Thymus (tissue), 11 donors: ENCODE results near the gene IP6K1. TPM values are rescaled to one million over a fixed set of nuclear protein-coding genes. Genes with fewer than 3 reads are reported as not detected.

Experiments used
- DNase-seq, 9 donors: peaks; one replicate each; pipeline ENCODE4 v3.0.0-alpha.2; 2013; ENCODE audit warnings: low spot score in 9 of 9, low read depth in 6 of 9, missing footprints in 1 of 9
- H3K27ac ChIP-seq, 2 donors: one replicate each; pipeline ENCODE4 v1.5.1; 2013; ENCODE audit warnings: control low read depth in 1 of 2, low read depth in 1 of 2, low read length in 1 of 2, mild to moderate bottlenecking in 1 of 2, moderate library complexity in 1 of 2
- H3K27me3 ChIP-seq, 2 donors: one replicate each; pipeline ENCODE4 v1.5.1; 2013; ENCODE audit warnings: low read length in 1 of 2; ENCODE audit not compliant: control insufficient read depth in 2 of 2, insufficient read depth in 1 of 2
- H3K36me3 ChIP-seq, 2 donors: one replicate each; pipeline ENCODE4 v1.5.1; 2013; ENCODE audit warnings: low read length in 1 of 2, mild to moderate bottlenecking in 1 of 2, moderate library complexity in 1 of 2; ENCODE audit not compliant: control insufficient read depth in 2 of 2, insufficient read depth in 2 of 2
- H3K4me1 ChIP-seq, 2 donors: one replicate each; pipeline ENCODE4 v1.5.1; 2013; ENCODE audit warnings: low read length in 2 of 2; ENCODE audit not compliant: control insufficient read depth in 2 of 2, insufficient read depth in 2 of 2
- H3K4me3 ChIP-seq, 2 donors: one replicate each; pipeline ENCODE4 v1.5.1; 2013; ENCODE audit warnings: low read length in 2 of 2, control low read depth in 1 of 2, mild to moderate bottlenecking in 1 of 2
- H3K9me3 ChIP-seq, 2 donors: one replicate each; pipeline ENCODE4 v1.5.1; 2013; ENCODE audit warnings: low read length in 1 of 2, mild to moderate bottlenecking in 1 of 2; ENCODE audit not compliant: control insufficient read depth in 2 of 2, insufficient read depth in 1 of 2
- WGBS: extraction: QIAGEN DNeasy Blood & Tissue Kit; methylation state at CpG from one replicate; pipeline ENCODE4 v1.1.7; 2013; 5-methylcytosine and 5-hydroxymethylcytosine counted together
- polyA plus RNA-seq: library from polyadenylated mRNA; stranded (reverse); fragments of 200-250 nt; gene quantifications from one replicate; pipeline ENCODE4 v1.2.3, GENCODE V29; 2013
- total RNA-seq: library from RNA; stranded (reverse); fragments of 120-200 nt; gene quantifications from one replicate; pipeline ENCODE4 v1.2.4, GENCODE V29; 2013
- donor health status: healthy.

IP6K1 gene
- total and polyA plus RNA-seq, 2 donors, result 12.2 to 17.2 TPM

DNA sequence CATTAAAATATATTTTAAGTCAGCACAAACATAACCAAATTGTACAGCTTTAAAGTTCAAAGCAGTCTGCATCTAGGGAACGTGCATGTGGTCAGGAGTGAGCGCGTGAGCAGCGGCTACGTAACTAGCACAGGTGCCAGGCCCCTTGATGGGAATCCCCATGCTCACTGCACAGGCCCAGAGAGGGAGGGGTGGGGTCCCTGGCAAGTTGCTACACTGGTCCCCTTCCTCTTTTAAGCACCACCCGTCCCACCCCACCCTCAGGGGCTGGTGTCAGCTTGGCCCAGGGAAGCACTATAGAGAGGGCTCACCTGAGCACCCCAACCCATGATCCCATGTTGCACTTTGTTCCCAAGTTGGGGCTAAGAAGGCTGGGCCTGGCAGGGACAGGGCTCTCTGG lies 61.8 kb downstream of the IP6K1 start:
- H3K27me3 ChIP-seq, result no peaks in the 10 kb centered on the region
- peak overlapping the region in 1 of 2 donors; percentile 83 for H3K27ac ChIP-seq
- peaks cover 47 to 62% of the 10 kb centered on the region in 2 donors for H3K36me3 ChIP-seq
- 20% methylated on average over 6 of the region's 6 CpGs for WGBS
- H3K4me3 ChIP-seq, result peak overlapping the region; percentile 88 to 97
- DNase-seq, result peak in 1 of 9 donors; percentile 39
- peaks cover 11 to 28% of the 10 kb centered on the region in 2 donors for H3K4me1 ChIP-seq
- H3K9me3 ChIP-seq, result no peaks in the 10 kb centered on the region

GRCh38 chr3:49723628-49724551 lies 62.5 kb downstream of the IP6K1 start, which contains the start of gene GMPPB:
Gene GMPPB (minus strand): TSS chr3:49723951. CDS start chr3:49723726, 225 bp downstream.
- under 1% methylated on average over 102 of the region's 102 CpGs for WGBS

DNA sequence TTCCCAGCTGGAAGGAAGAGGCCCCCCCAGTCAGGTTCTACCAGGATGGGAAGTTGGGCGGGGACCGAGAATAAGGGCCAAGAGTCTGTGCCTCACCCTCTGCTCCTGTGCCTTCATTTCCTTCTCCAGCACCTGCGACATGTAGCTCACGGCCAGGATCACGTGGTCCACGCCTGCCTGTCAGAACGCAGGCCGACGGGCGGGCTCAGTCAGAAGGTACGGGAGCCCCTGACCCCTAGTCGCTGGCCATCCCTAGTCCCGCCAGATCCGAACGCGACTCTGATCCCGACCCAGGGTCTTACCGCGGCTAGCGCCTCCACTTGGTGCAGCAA lies 63.1 kb downstream of the IP6K1 start:
- peak overlapping the region; percentile 88 to 97 for H3K4me3 ChIP-seq
- no peaks in the 10 kb centered on the region for H3K9me3 ChIP-seq
- peaks cover 0 to 5% of the 10 kb centered on the region in 2 donors for H3K27me3 ChIP-seq
- under 1% methylated on average over 20 of the region's 20 CpGs for WGBS
- DNase-seq, result peak in 7 of 9 donors; percentile 46 to 81 (median 62)
- peak overlapping the region; percentile 93 to 99 for H3K27ac ChIP-seq
- peaks cover 47 to 59% of the 10 kb centered on the region in 2 donors for H3K36me3 ChIP-seq
- peaks cover 16 to 38% of the 10 kb centered on the region in 2 donors for H3K4me1 ChIP-seq

More at GRCh38 chr3:49723628-49724551, 62.5 kb downstream of the IP6K1 start, which contains the start of gene GMPPB:
- peak within 1 kb of the TSS; percentile 88 to 97 for H3K4me3 ChIP-seq
- H3K4me1 ChIP-seq, result peaks cover 11 to 32% of the 10 kb centered on the region in 2 donors
- H3K27ac ChIP-seq, result peak within 1 kb of the TSS; percentile 93 to 99
- peaks cover 47 to 62% of the 10 kb centered on the region in 2 donors for H3K36me3 ChIP-seq
- no peaks in the 10 kb centered on the region for H3K9me3 ChIP-seq
- peak in 8 of 9 donors; percentile 71 to 93 (median 84) for DNase-seq
- no peaks in the 10 kb centered on the region for H3K27me3 ChIP-seq

- Histone ChIP-seq H3K9me3 (no peaks in the 10 kb centered on the region), H3K27me3 (peaks cover 0 to 6% of the 10 kb centered on the region in 2 donors), H3K4me1 (peaks cover 17 to 40% of the 10 kb centered on the region in 2 donors), H3K27ac (peak overlapping the region; percentile 93 to 99), H3K36me3 (peaks cover 44 to 56% of the 10 kb centered on the region in 2 donors), H3K4me3 (peak overlapping the region; percentile 88 to 97)
- 86% methylated on average over 8 of the region's 8 CpGs for WGBS
- DNase-seq, result no peak
These were observed 63.4 kb downstream of the IP6K1 start for GRCh38 chr3:49722896-49723295.

GRCh38 chr3:49721896-49722781 lies 64.2 kb downstream of the IP6K1 start:
- H3K27ac ChIP-seq, result no peak overlapping the region
- no peak for DNase-seq
- H3K27me3 ChIP-seq, result peaks cover 0 to 6% of the 10 kb centered on the region in 2 donors
- WGBS, result 97% methylated on average over 26 of the region's 26 CpGs
- H3K4me1 ChIP-seq, result peaks cover 17 to 43% of the 10 kb centered on the region in 2 donors
- no peaks in the 10 kb centered on the region for H3K9me3 ChIP-seq
- H3K4me3 ChIP-seq, result no peak overlapping the region
- H3K36me3 ChIP-seq, result peaks cover 37 to 48% of the 10 kb centered on the region in 2 donors

GRCh38 chr3:49721596-49721895 lies 64.8 kb downstream of the IP6K1 start:
- Histone ChIP-seq H3K4me1 (peaks cover 17 to 43% of the 10 kb centered on the region in 2 donors), H3K9me3 (no peaks in the 10 kb centered on the region), H3K36me3 (peaks cover 31 to 45% of the 10 kb centered on the region in 2 donors), H3K27me3 (peaks cover 0 to 6% of the 10 kb centered on the region in 2 donors), H3K4me3 (no peak overlapping the region), H3K27ac (no peak overlapping the region)
- no peak for DNase-seq
- 97% methylated on average over 9 of the region's 9 CpGs for WGBS

DNA sequence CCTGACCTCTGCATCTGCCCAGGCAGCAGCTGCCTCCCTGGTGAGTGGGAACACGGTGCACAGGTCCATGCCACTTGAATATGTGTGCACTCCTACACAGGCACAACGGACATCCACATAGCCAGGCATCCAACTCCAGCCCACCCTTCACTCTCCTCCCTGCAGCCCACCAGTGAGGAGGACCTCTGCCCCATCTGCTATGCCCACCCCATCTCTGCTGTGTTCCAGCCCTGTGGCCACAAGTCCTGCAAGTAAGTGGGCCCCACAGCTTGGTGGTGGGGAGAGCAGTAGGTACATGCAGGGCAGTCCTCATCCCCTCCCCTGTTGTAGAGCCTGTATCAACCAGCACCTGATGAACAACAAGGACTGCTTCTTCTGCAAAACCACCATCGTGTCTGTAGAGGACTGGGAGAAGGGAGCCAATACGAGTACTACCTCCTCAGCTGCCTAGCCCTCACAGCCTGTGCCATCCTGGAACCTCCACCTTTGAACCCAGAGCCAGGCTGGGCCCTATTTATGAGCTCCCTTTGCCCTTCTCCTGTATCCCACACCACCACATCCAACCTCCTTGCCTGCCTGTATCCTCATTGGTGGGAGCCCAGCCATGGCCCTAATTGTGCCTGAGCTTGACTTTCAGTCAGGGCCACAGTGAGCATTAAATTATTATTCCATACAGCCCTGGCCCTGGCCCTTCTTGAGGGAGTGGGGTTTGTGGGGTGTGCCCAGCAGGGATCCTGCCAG lies 65.3 kb downstream of the IP6K1 start:
- Histone ChIP-seq H3K27me3 (peaks cover 0 to 6% of the 10 kb centered on the region in 2 donors), H3K4me1 (peaks cover 17 to 43% of the 10 kb centered on the region in 2 donors), H3K4me3 (no peak overlapping the region), H3K36me3 (peaks cover 30 to 44% of the 10 kb centered on the region in 2 donors), H3K9me3 (no peaks in the 10 kb centered on the region), H3K27ac (no peak overlapping the region)
- 95% methylated on average over 4 of the region's 4 CpGs for WGBS
- no peak for DNase-seq

DNA sequence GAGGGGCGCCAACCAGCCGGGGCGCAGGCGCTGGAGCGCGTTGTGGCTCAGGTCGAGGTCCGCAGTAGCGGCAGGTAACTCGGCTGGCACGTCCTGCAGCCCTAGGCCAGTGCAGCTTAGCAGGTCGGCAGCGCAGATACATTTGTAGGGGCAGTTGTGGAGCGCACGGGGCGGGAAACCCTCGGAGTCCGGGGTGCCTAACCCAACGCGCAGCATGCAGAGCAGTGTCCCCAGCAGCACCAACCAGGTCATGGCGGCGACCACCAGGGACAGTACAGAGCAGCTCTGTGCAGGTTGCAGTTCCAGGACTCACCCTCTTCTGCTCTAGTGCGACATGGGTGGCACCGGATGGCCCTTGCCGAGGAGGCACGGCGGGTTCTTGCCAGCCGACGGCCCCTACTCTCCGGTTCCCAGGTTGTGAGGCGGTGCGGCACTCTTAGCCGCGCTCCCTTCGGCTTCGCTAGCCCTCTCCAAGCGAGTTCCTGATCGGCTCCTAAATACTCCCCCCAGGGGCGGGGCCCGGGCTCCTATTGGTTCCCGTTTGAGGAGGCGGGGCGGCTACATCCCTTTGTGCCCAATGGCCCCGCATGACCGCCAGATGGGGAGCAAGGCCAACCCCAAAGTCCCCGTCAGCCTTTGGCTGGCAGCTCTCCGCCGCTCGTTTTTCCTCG lies 67.0 kb downstream of the IP6K1 start, which contains the start of gene AMIGO3:
TSS of gene AMIGO3 (minus strand) at position 471 of the 671 bp plus-strand sequence. CDS start at position 252, 219 bp downstream.
- Histone ChIP-seq H3K27me3 (peaks cover 0 to 6% of the 10 kb centered on the region in 2 donors), H3K36me3 (peaks cover 31 to 48% of the 10 kb centered on the region in 2 donors), H3K4me3 (peak within 1 kb of the TSS; percentile 60 to 66), H3K27ac (peak within 1 kb of the TSS; percentile 89 to 90), H3K9me3 (no peaks in the 10 kb centered on the region), H3K4me1 (peaks cover 13 to 34% of the 10 kb centered on the region in 2 donors)
- under 1% methylated on average over 50 of the region's 50 CpGs for WGBS
- peak in 8 of 9 donors; percentile 69 to 93 (median 84) for DNase-seq
